GM04504 (cell line): ENCODE measurements around the gene DOHH.

Experiments used
- DNase-seq: peaks from one replicate; pipeline ENCODE4 v3.0.0-alpha.2; 2012; ENCODE audit warnings: low read depth

DOHH gene

DNA sequence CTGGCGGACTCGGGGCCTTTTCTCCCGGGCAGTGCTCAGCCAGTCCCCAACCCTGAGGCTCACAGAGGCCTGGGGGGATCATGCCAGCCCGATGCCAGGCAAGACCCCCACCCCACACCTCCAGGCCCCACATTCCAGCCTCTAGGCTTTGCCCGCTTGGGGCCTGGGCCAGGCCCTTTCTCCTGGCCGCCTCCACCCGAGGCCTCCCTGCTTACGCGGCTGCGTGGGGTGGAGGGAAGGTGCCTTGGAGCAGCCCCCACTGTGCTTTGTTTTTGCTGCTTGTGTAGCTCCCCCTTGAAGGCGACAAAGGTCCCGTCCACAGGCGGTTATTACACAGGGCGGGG is 58.5 kb downstream of the DOHH start:
- no peak for DNase-seq

DNA sequence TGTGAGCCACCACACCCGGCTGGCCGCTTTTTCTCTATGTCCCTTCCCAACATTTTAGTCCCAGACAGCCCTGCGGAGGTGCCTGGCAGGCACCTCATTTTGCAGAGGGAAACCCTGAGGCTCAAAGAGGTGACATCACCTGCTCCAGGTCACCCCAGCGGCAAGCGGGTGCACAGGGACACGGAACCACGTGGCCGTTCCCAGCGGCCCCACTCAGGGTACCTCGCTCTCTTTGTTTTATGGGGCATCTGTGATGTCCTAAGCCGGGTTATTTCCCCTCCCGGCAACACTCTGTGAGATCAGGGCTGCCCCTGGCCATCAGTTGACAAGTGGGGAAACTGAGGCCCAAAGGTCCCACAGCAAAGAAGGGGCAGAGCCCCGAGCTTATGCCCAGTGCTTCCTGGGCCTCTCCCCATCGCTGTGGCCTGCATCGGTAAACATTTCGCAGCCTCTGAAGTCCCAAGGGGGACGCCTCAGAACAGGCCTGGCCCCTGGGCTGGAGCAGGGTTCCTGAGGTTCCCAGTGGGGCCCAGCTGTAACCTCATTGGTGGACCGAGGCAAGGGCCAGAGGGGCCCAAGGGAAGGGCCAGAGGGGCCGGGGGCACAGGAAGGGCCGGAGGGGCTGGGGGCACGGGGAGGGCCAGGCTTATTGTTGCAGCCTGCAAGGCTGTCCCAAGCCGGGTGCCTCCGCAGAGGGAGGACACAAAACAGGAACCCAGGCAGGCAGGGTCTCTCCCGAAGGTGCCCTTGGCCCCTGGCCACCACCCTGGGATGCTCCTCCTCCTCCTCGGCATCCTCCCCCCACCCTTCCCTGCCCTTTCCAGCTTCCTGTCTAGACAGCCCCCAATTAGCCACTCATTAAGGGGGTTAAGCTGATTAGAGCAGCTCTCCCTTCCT is 59.1 kb downstream of the DOHH start:
- DNase-seq = no peak
